Measurements from ENCODE around the gene SH3GLB2.
"Not testable (repeated sequence)": the region's sequence is repeated elsewhere in the genome, so short reads cannot be mapped to it uniquely, and the experiment has no call there.

The SH3GLB2 gene

DNA sequence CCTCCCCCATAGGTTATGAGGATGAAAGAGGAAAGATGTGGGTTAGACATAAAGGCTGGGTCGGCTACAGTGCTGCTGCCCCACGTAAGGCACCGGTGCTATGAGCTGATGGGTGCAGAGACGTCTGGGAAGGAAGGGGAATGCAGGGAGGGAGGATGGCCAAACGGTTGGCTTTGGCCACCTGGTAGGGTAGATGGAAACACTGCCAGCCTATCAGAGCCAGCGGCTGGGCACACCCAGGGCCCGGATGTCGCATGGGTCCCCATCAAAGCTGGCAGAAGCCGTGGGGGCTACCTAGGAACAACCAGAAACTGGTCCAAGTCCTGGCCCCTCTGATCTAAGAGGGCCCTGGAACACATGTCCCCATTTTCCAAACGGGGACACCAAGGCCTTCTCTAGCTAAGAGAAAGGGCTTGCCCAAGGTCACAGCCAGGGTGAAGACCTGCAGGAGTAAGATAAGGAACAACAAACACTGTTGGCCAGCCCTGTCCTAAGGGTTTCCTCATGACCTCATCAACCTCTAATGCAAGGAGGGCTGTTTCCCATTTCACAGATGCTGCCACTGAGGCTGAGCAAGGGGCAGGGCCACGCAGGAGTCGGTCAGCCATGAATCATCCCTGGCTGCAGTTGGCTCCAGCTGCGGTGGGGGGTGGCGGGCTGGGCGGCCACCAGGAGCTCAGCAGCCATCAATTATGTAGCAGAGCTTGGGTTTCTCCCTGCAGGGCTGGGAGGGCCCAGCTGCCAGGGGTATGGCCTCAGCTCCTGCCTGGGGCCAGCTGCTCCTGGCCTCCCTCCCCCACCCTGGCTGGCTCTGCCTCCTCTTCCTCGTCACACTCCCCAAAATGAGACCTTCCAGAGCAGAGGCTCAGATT lies 4.9 kb downstream of the SH3GLB2 start:
- DNase-seq (ENCODE audit: low read depth in 2 of 3, low spot score in 1 of 3), result no peak

DNA sequence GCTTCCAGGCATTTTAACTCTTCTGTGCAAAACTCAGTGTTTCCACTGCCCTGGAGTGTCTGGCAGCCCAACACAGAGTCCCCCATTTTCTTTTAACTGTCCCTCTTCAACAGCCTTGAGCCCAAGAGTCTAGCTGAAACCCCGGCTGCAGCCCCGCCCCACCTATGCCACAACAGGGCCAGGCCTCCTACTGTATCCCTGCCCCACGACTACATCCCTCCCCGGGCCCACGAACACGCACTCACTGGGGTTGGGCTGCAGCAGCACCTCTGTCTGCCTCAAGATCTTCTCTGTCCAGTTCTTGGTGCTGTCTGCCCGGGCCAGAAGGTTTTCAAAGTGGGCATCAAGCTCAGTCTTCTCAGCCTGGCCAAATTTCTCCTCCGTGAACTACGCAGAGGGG lies 6.1 kb downstream of the SH3GLB2 start:
- DNase-seq (ENCODE audit: low read depth in 2 of 3, low spot score in 1 of 3), result no peak

- DNase-seq (ENCODE audit: low read depth in 2 of 3, low spot score in 1 of 3), result no peak
Measured at GRCh38 chr9:129021091-129021490, 7.0 kb downstream of the SH3GLB2 start.

GRCh38 chr9:129014608-129015007 lies 13.5 kb downstream of the SH3GLB2 start:
- DNase-seq (ENCODE audit: low read depth in 2 of 3, low spot score in 1 of 3), result no peak

DNA sequence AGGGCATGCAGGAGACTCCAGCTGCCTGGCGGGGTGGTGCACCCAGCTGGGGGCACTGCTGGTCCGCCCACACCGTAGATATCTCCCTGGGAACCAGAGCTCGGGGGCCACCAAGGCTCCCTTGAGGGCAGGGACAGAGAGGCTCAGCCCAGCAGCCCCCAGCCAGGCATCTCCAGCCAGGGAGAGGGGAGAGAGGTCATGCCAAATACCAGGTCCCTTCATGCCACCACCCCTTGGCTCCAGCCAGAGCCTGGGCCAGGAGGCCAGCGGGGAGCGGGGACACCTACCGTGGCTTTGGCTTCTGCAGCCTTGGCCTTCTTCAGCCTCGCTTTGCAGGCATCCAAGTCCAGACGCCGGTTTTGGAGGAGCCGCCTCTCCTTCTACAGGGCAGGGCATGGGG lies 14.0 kb downstream of the SH3GLB2 start:
- DNase-seq (ENCODE audit: low read depth in 2 of 3, low spot score in 1 of 3), result no peak

DNA sequence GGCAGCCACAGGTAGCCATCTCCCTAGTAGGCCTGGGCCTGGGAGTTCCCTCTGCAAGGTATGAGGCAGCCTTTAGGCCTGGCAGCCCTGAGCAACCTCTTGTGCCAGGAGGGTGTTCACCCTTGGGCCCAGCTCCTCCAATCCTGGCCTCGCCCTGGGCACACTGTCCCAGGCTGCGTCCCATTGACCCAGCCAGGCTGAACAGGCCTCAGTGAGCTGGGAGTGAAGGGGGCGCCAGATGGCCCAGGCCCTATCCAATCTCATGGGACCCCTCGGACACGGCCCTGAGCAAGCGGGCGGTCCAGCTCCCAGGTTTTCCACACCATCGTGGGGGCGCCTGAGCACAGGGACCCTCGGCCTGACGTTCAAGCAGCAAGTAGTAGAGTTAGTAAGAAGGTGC lies 14.5 kb downstream of the SH3GLB2 start:
- no peak for DNase-seq (ENCODE audit: low read depth in 2 of 3, low spot score in 1 of 3)

DNA sequence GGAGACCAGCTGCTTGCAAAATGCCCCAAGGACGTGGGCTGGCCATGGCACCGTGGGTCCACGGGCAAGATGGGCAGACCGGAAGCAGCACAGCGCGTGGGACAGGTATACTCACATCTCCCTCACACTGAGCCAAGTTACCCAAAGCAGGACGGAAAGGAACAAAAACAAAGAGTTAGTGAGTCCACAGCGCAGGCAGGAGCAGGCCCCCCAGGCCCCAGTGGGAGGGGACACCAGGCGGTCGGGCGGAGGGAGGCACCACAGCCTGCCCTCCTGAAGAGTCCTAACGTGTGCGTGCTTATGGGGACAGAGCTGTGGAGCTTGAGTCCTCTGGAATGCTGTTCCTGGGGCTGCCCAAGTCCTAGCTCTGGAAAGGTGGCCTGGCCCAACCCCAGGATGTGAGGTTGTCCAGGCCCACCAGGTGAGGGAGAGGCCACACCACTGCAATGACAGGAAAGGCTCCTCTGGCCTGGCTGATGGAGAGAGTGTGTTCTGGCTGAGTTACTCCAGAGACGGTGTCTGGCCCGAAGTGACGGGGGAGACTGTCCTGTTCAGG lies 15.2 kb downstream of the SH3GLB2 start:
- no peak for DNase-seq (ENCODE audit: low read depth in 2 of 3, low spot score in 1 of 3)

- DNase-seq (ENCODE audit: low read depth in 2 of 3, low spot score in 1 of 3), result no peak
Measured at GRCh38 chr9:129012343-129012742, 15.8 kb downstream of the SH3GLB2 start.

DNA sequence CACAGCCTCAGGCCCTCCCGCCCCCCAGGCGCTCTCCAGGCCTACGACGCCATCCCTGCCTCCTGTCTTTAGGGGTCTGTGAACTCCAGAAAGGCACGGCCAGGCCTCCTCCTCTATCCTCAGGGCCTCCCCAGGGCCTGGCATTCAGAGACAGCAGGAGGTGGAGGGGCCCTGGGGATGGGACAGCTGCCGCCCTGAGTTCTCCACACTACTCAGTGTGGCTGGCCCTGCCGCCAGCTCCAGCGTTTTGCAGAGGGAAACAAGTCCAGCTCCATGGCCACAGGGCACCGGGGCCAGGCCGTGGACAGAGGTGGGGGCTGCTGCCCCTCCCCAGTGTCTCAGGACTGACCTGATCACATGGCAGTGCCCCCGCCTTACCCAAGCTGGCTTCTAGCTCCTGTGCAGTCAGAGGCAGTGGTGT lies 16.4 kb downstream of the SH3GLB2 start:
- DNase-seq (ENCODE audit: low read depth in 2 of 3, low spot score in 1 of 3), result no peak

DNA sequence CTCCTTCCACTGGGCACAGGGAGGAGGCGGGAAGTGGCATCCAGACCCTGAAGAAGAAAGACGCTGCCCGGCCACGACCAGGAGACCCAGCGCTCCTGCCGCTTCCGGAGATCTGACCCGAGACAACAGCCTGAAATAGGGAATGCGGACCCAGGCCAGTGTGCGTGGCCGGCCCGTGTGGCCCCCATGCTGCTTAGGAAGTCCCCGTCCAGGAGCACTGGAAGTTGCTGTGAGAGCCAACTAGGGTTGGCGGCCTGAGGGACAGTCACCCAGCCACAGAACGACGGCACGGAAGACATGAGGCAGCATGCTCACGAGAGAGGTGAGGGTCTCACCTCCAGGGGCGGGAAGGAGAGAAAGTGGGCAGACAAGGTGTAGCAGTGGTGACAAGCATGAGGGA lies 17.0 kb downstream of the SH3GLB2 start:
- DNase-seq (ENCODE audit: low read depth in 2 of 3, low spot score in 1 of 3), result no peak

GRCh38 chr9:129010267-129010975 lies 17.7 kb downstream of the SH3GLB2 start:
- DNase-seq (ENCODE audit: low read depth in 2 of 3, low spot score in 1 of 3), result no peak

GRCh38 chr9:129009584-129010141 lies 18.5 kb downstream of the SH3GLB2 start:
- no peak for DNase-seq (ENCODE audit: low read depth in 2 of 3, low spot score in 1 of 3)

DNA sequence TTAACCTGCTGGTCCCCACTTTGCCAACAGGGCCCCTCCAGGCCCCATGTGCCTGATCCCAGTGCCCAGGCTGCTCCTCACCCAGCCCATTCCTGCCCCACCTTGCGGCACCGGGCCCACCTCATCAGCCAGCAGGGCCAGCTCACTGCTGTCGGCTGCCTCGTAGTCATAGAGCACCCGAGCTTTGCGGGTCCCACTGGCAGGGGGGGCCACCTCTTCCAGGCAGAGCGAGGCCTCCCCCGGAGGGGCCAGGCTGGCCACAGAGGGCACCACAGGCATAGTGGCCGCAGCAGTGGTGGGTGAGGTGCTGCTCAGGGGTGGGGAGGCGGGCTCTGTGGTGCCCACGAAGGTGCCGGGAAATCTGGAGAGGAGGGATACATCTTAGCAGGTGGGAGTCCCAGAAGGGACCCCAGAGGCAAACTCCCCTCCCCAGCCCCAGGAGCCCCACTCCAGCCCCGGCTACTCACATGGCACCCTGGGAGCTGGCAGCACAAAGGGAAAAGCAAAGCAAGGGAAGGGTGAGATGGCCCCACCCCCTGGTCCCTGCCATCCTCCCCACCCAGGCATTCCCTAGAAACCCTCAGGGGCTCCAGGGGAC lies 19.0 kb downstream of the SH3GLB2 start:
- no peak for DNase-seq (ENCODE audit: low read depth in 2 of 3, low spot score in 1 of 3)

DNA sequence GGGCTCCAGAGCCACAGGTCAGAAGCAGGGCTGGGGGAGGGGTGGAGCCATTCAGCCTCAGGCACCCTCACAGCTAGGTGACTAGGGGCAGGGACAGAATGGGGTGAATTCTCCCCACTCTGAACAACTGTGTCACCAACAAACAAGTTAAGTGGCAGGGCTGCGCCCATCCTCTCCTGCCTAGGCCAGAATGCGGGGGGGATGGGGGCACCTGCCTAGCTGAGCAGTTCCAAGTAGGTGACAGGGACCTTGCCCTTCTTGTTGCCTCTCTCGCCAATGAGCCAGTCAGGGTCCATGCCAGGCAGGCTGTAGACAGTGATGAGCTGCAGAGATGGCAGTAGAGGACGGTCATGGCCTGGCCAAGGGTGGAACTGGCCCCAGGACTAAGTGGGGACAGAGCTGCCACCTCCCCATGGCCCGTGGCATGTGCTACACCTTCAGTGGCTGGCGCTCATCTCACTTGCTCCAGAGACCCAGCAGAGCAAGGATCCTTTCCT lies 19.6 kb downstream of the SH3GLB2 start:
- DNase-seq (ENCODE audit: low read depth in 2 of 3, low spot score in 1 of 3), result no peak

GRCh38 chr9:129007766-129008468 lies 20.2 kb downstream of the SH3GLB2 start:
- DNase-seq (ENCODE audit: low read depth in 2 of 3, low spot score in 1 of 3), result no peak

DNA sequence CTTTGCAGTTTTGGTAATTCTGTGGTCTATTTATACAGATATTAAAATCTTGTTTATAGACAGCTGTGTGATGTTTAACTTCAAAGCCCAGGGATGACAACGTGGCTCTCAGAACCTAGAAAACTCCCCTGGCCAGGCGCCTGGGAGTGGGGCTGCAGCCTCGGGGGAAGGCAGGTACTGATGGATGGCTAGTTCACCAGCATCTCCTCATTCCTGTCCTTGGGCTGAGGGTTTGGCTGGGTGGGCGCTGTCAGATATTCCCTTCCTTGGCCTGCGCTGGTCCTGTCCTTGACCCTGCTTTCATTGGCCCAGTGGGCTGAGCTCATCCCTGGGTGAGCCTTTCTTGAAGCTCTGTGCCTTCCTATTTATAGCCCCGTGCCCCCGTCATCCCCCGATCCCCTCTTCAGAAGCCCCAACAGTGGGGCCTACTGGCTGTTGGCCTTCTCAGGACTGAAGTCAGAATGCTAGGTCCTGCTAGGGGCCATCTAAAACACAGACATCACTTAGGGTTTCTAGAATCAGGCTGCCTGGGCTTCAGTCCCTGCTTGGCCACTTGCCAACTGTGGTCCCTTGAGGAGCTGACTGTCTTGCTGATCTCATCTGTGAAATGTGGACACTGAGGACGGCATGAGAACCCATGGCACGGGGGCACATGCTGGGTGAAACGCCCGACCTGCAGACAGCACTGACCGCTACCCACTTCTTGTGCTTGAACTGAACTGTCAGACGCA lies 20.9 kb downstream of the SH3GLB2 start:
- no peak for DNase-seq (ENCODE audit: low read depth in 2 of 3, low spot score in 1 of 3)

GRCh38 chr9:129006328-129007034 lies 21.6 kb downstream of the SH3GLB2 start:
- DNase-seq (ENCODE audit: low read depth in 2 of 3, low spot score in 1 of 3), result peak; percentile 21 to 28 (median 28)

- DNase-seq (ENCODE audit: low read depth in 2 of 3, low spot score in 1 of 3), result no peak
Measured at GRCh38 chr9:129005336-129005997, 22.7 kb downstream of the SH3GLB2 start.

DNA sequence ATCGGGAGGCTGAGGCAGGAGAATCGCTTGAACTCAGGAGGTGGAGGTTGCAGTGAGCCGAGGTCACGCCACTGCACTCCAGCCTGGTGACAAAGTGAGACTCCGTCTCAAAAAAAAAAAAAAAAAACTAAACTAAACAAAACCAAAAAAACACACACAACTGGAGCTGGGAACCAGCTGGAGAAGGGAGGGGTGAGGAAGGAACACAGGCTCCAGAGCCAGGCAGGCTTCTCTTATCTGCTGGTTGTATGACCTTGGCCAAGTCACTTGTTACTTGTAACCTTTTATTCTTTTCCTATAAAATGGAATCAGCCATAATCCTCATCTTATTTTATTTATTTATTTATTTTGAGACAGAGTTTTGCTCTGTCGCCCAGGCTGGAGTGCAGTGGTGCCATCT lies 24.0 kb downstream of the SH3GLB2 start:
- DNase-seq (ENCODE audit: low read depth in 2 of 3, low spot score in 1 of 3), result not testable (repeated sequence)
